ENCODE results near the gene SWT1. TPM values are rescaled to one million over a fixed set of nuclear protein-coding genes. Genes with fewer than 3 reads are reported as not detected.

Gene SWT1
- total and polyA plus RNA-seq, 2 of the 4 experiments (the other 2 are of a cell fraction): 0.82 to 2.7 TPM

DNA sequence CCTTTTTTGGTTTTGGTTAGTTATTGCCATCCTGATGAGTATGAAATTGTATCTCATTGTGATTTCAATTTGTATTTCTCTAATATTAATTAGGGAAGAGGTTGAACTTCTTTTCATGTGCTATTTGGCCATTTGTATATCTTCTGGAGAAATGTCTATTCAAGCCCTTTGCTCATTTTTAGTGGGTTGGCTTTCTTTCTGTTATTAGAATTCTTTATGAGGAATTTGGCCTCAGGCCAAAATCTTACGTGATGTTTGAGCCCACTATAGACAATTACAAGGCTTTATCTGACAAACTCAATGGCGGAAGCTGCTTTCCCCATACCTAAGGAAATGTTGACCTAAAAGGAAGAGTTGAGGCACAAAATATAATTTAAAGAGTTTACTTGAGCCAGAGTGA, 127.1 kb downstream of the SWT1 start:
- in situ Hi-C loops (cut with MboI; ENCODE audit: low sequenced_read_pairs) (no loop called here), dilution Hi-C loops (cut with HindIII; ENCODE audit: low sequenced_read_pairs, unreplicated experiment) (no loop called here), intact Hi-C loops (cut with micrococcal nuclease) (no loop called here)
- TF ChIP-seq BHLHE40 (IDR thresholded peaks at IDR 0.05; ENCODE audit: low read depth, low read length) (no peak), RCOR1 (IDR thresholded peaks at IDR 0.05; ENCODE audit: insufficient replicate concordance, low read length) (no peak), POLR2A (IDR thresholded peaks at IDR 0.05; ENCODE audit: low read depth, low read length) (no peak), CHD1 (IDR thresholded peaks at IDR 0.05; ENCODE audit: low read depth, low read length) (no peak), RAD21 (IDR thresholded peaks at IDR 0.05; ENCODE audit: low read length) (no peak), MAZ (IDR thresholded peaks at IDR 0.05; ENCODE audit: borderline replicate concordance, low read depth, low read length) (no peak)
- TF ChIP-seq, protein P1, sequence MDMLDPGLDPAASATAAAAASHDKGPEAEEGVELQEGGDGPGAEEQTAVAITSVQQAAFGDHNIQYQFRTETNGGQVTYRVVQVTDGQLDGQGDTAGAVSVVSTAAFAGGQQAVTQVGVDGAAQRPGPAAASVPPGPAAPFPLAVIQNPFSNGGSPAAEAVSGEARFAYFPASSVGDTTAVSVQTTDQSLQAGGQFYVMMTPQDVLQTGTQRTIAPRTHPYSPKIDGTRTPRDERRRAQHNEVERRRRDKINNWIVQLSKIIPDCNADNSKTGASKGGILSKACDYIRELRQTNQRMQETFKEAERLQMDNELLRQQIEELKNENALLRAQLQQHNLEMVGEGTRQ (IDR thresholded peaks at IDR 0.05; ENCODE audit: low read depth, low read length): no peak
- Histone ChIP-seq H2AK9ac (replicated peaks; ENCODE audit: low read depth, low read length, poor library complexity) (no peak overlapping the region), H3K27me3 (ENCODE audit: control insufficient read depth, insufficient read depth, low read length) (no peaks in the 10 kb centered on the region), H4K8ac (ENCODE audit: low read depth in 2 of 2, low read length in 2 of 2) (no peak overlapping the region), H3K79me1 (ENCODE audit: low read depth in 1 of 2, low read length in 2 of 2) (no peaks in the 10 kb centered on the region), H3K9ac (ENCODE audit: low read depth, low read length) (no peak overlapping the region), H2BK20ac (ENCODE audit: low read depth, low read length) (peak overlapping the region; percentile 20; the same call in 1 of the 2 replicates), H3K4me2 (ENCODE audit: low read depth, low read length) (no peak overlapping the region), H3K4me1 (ENCODE audit: control insufficient read depth, insufficient read depth, low read length) (peaks cover 9% of the 10 kb centered on the region), H3K4ac (ENCODE audit: low read depth, low read length) (no peak overlapping the region), H3K14ac (replicated peaks; ENCODE audit: low read depth, low read length) (no peak overlapping the region), H3K36me3 (ENCODE audit: control insufficient read depth, insufficient read depth, low read length) (no peaks in the 10 kb centered on the region), H3K56ac (ENCODE audit: extremely low read depth, insufficient read depth, low read length) (no peak overlapping the region), H4K91ac (ENCODE audit: insufficient read depth, low read depth, low read length) (0 out of 2 replicates have a peak overlapping the region, but pooled peaks have one; percentile 39), H3K18ac (ENCODE audit: low read depth, low read length) (peak overlapping the region; percentile 40; the same call in 1 of the 2 replicates), H2BK5ac (ENCODE audit: low read depth, low read length, poor library complexity, severe bottlenecking) (peak overlapping the region; percentile 48), H2BK120ac (ENCODE audit: low read depth, low read length) (peak overlapping the region; percentile 19; the same call in 1 of the 2 replicates), H3K9me1 (ENCODE audit: insufficient read depth, low read length) (0 out of 2 replicates have a peak, but pooled peaks cover 2% of the 10 kb centered on the region), H4K20me1 (ENCODE audit: insufficient read depth, low read length) (no peaks in the 10 kb centered on the region), H3K27ac (ENCODE audit: insufficient read depth, low read length) (peak overlapping the region; percentile 69; the same call in 1 of the 2 replicates), H4K5ac (ENCODE audit: low read depth, low read length) (no peak overlapping the region), H3K4me3 (ENCODE audit: insufficient read depth, low read depth, low read length) (no peak overlapping the region), H2BK15ac (ENCODE audit: low read depth, low read length) (no peak overlapping the region), H3K23ac (ENCODE audit: low read depth, low read length) (no peak overlapping the region), H3K9me3 (ENCODE audit: control insufficient read depth, insufficient read depth, low read length) (no peaks in the 10 kb centered on the region), H2AK5ac (ENCODE audit: low read depth, low read length) (no peak overlapping the region), H2AFZ (replicated peaks; ENCODE audit: low read length, poor library complexity) (no peak overlapping the region)
- POLR2A ChIA-PET (ENCODE audit: unreplicated experiment): interaction anchor here (0.6 kb wide), 1 partner anchor 39 kb away, joined by 7 read pairs; no protein-coding TSS in a partner anchor
- ATAC-seq (ENCODE audit: low read depth): no peak
- BruUV-seq (replicated peaks): no TSS peak
- WGBS, 2 experiments (ENCODE audit: extremely low coverage in 2 of 2, insufficient read length in 1 of 2): no CpG with 5 or more reads among the region's 2 CpGs
- CTCF ChIA-PET: no interaction called here
- no peak for DNase-seq

Data from IMR-90 (cell line).